Thyroid gland (tissue), 4 donors: Measurements from ENCODE around the gene KCNQ4.

Source experiments
- CTCF ChIP-seq, 6 experiments: fragments of 200-600 bp in 3 of 6; fragments of 450-650 bp in 3 of 6; sonication (generic) in 3 of 6; IDR thresholded peaks; one replicate each; pipeline ENCODE4 v1.5.1; 2016 to 2019; ENCODE audit warnings: antibody characterized with exemption in 6 of 6, mild to moderate bottlenecking in 2 of 6, inconsistent platforms in 1 of 6, moderate library complexity in 1 of 6
- POLR2A ChIP-seq, 2 donors: fragments of 450-650 bp; IDR thresholded peaks; one replicate each; pipeline ENCODE4 v1.6.1; 2017; ENCODE audit warnings: antibody characterized with exemption in 2 of 2, mild to moderate bottlenecking in 2 of 2, moderate library complexity in 1 of 2

- no peak for TF ChIP-seq POLR2A (IDR thresholded peaks at IDR 0.05)
- no peak for TF ChIP-seq CTCF (IDR thresholded peaks at IDR 0.05)
These were observed 31.8 kb downstream of the KCNQ4 start for GRCh38 chr1:40815420-40815819.
